Endothelial cell (in vitro differentiated cells): ENCODE results near the gene OR1L1. TPM values are rescaled to one million over a fixed set of nuclear protein-coding genes. Genes with fewer than 3 reads are reported as not detected.

ENCODE experiments used
- DNase-seq: peaks from one replicate; pipeline ENCODE4 v3.0.0; 2021; ENCODE audit warnings: low spot score
- H3K27ac Mint-ChIP-seq: one replicate; pipeline ENCODE4 v1.8.0; 2021; ENCODE audit warnings: mixed read lengths, inconsistent platforms; ENCODE audit not compliant: unreplicated experiment
- H3K27me3 Mint-ChIP-seq: one replicate; pipeline ENCODE4 v1.8.0; 2021; ENCODE audit warnings: mild to moderate bottlenecking, moderate library complexity, mixed read lengths, inconsistent platforms; ENCODE audit not compliant: unreplicated experiment
- H3K36me3 Mint-ChIP-seq: one replicate; pipeline ENCODE4 v1.8.0; 2021; ENCODE audit warnings: mild to moderate bottlenecking, low read depth, mixed read lengths, inconsistent platforms; ENCODE audit not compliant: unreplicated experiment
- H3K4me1 Mint-ChIP-seq: one replicate; pipeline ENCODE4 v1.8.0; 2021; ENCODE audit warnings: mild to moderate bottlenecking, mixed read lengths, inconsistent platforms; ENCODE audit not compliant: unreplicated experiment
- H3K4me3 Mint-ChIP-seq: one replicate; pipeline ENCODE4 v1.8.0; 2021; ENCODE audit warnings: mild to moderate bottlenecking, mixed read lengths, inconsistent platforms; ENCODE audit not compliant: unreplicated experiment
- H3K9me3 Mint-ChIP-seq: one replicate; pipeline ENCODE4 v1.8.0; 2021; ENCODE audit warnings: mixed read lengths, inconsistent platforms; ENCODE audit not compliant: unreplicated experiment
- long read RNA-seq: library from polyadenylated mRNA; unstranded; transcript quantifications from one replicate; pipeline ENCODE4 v2.0.0, GENCODE V29; 2020; ENCODE audit not compliant: unreplicated experiment
- total RNA-seq: library from RNA; stranded (reverse); fragmentation: NEBNext Ultra II Directional; extraction: Animal tissue kit (Norgen Biotek cat#: 25700); gene quantifications from one replicate; pipeline ENCODE4 v1.2.1, GENCODE V29; 2021; ENCODE audit not compliant: unreplicated experiment
- TF ChIP-seq, protein P1 (sequence below): fragments of 200-600 bp; sonication (generic); IDR thresholded peaks from one replicate; pipeline ENCODE4 v1.5.0; 2021; ENCODE audit warnings: antibody characterized with exemption; ENCODE audit not compliant: unreplicated experiment

OR1L1 gene, protein sequence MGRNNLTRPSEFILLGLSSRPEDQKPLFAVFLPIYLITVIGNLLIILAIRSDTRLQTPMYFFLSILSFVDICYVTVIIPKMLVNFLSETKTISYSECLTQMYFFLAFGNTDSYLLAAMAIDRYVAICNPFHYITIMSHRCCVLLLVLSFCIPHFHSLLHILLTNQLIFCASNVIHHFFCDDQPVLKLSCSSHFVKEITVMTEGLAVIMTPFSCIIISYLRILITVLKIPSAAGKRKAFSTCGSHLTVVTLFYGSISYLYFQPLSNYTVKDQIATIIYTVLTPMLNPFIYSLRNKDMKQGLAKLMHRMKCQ
- total RNA-seq: not detected
- long read RNA-seq: 0 reads

DNA sequence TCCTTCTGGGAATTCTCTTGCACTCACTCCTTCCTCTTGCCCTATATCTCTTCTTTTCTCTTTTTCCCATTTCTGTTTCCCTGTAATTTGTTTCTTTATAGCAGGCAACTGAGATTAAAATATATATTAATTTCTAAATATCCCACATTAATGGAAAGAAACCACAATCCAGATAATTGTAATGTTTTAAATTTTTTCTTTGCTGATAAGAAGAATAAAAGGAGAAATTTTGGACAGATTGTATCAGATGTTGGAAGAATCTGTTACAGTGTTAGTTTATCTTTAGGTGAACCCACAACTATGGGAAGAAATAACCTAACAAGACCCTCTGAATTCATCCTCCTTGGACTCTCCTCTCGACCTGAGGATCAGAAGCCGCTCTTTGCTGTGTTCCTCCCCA is at the start of gene OR1L1:
Gene OR1L1 (plus strand): TSS at position 301 of the 400 bp plus-strand sequence. CDS start 0 bp downstream, at position 301.
- TF ChIP-seq, protein P1, sequence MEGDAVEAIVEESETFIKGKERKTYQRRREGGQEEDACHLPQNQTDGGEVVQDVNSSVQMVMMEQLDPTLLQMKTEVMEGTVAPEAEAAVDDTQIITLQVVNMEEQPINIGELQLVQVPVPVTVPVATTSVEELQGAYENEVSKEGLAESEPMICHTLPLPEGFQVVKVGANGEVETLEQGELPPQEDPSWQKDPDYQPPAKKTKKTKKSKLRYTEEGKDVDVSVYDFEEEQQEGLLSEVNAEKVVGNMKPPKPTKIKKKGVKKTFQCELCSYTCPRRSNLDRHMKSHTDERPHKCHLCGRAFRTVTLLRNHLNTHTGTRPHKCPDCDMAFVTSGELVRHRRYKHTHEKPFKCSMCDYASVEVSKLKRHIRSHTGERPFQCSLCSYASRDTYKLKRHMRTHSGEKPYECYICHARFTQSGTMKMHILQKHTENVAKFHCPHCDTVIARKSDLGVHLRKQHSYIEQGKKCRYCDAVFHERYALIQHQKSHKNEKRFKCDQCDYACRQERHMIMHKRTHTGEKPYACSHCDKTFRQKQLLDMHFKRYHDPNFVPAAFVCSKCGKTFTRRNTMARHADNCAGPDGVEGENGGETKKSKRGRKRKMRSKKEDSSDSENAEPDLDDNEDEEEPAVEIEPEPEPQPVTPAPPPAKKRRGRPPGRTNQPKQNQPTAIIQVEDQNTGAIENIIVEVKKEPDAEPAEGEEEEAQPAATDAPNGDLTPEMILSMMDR: no peak
- Mint-ChIP-seq H3K4me1 (no peaks in the 10 kb centered on the region), H3K27me3 (peaks cover 4% of the 10 kb centered on the region), H3K36me3 (no peaks in the 10 kb centered on the region), H3K27ac (no peak within 1 kb of the TSS), H3K4me3 (no peak within 1 kb of the TSS), H3K9me3 (peaks cover 20% of the 10 kb centered on the region)
- no peak for DNase-seq

DNA sequence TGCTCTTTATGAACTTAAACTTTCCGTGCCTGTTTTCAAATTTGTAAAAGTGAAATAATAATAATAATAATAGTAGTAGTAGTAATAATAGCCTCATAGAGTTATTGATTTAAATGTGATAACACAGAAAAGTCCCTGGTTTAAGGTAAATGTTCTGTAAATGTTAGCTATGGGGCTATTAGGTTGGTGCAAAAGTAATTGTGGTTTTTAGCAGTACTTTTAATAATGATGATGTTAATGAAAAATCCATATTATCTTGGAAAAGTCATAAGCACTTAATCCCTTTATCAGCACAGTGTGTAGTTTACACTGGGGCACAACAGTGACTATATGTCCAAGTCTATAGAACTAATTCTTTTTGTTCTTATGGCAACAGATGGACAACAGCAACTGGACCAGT is 47.2 kb upstream of the OR1L1 start, which contains the start of gene OR1Q1:
Gene OR1Q1 (plus strand): TSS at position 377 of the 400 bp plus-strand sequence. CDS start 0 bp downstream, at position 377.
- Mint-ChIP-seq H3K27me3 (peaks cover 3% of the 10 kb centered on the region), H3K4me3 (no peak within 1 kb of the TSS), H3K36me3 (peaks cover 6% of the 10 kb centered on the region), H3K9me3 (peaks cover 29% of the 10 kb centered on the region), H3K27ac (no peak within 1 kb of the TSS), H3K4me1 (no peaks in the 10 kb centered on the region)
- TF ChIP-seq, protein P1: no peak
- no peak for DNase-seq

DNA sequence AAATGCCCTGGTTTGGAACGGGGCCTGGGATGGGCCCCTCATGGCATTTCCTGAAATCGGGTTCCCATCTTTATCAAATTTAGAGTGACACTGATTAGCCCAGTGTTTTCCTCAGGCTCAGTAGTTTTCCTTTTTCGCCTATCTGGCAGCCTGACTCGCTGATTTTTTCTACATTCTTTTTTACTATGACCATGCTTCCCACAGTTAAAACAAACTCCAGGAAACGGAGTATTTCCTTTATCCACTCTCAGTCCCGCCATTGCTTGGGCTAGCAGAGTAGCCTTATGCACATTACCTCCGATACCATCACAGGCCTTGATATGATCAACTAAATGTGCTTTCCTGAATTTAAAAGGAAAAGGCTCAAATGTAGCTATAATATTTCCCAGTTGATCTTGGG is 41.5 kb upstream of the OR1L1 start:
- no peaks in the 10 kb centered on the region for H3K27me3 Mint-ChIP-seq
- no peaks in the 10 kb centered on the region for H3K36me3 Mint-ChIP-seq
- no peak overlapping the region for H3K4me3 Mint-ChIP-seq
- no peaks in the 10 kb centered on the region for H3K4me1 Mint-ChIP-seq
- H3K27ac Mint-ChIP-seq: no peak overlapping the region
- peaks cover 20% of the 10 kb centered on the region for H3K9me3 Mint-ChIP-seq
- DNase-seq: no peak
- TF ChIP-seq, protein P1: no peak

DNA sequence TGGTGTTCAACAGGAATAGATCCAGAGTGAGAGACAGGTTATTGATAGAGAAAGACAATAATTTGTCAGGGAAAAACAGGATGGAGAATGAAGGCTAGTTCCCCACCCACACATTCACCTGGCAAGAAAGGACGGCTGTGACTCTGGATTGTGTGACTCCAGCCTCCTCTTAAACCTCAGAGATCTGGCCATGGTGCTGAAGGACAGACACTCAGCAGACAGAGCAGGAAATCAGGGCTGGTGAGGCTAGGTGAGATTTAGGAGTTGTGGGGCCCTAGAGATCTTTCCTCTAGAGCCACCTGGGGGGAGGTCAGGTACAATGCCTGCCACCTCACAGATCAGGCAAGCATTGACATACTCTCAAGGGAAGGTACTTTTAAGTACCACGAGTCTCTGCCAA is 19.3 kb upstream of the OR1L1 start:
- H3K9me3 Mint-ChIP-seq: peaks cover 10% of the 10 kb centered on the region
- DNase-seq: no peak
- H3K27ac Mint-ChIP-seq: no peak overlapping the region
- H3K4me1 Mint-ChIP-seq: no peaks in the 10 kb centered on the region
- no peak overlapping the region for H3K4me3 Mint-ChIP-seq
- peaks cover 6% of the 10 kb centered on the region for H3K27me3 Mint-ChIP-seq
- no peaks in the 10 kb centered on the region for H3K36me3 Mint-ChIP-seq
- TF ChIP-seq, protein P1: no peak

DNA sequence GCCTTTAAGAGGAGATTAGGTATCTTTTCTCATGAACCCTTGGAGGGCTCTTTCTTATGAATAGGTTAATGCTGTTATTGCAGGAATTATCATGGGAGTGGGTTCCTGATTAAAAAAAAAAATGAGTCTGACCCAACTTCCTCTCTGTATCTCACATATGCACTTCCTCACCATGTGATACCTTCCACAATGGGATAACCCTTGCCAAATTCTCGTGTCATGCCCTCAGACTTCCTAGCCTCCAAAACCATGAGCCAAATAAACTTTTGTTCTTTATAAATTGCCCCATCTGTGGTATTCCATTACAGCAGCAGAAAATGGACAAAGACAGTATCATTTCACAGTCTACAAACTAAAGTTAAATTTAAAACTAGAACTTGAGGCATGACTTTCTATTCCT is 5.1 kb upstream of the OR1L1 start:
- Mint-ChIP-seq H3K36me3 (no peaks in the 10 kb centered on the region), H3K27ac (no peak overlapping the region), H3K4me1 (no peaks in the 10 kb centered on the region), H3K4me3 (no peak overlapping the region), H3K27me3 (no peaks in the 10 kb centered on the region), H3K9me3 (peaks cover 4% of the 10 kb centered on the region)
- DNase-seq: no peak
- TF ChIP-seq, protein P1: no peak
